IMR-90 (cell line): ENCODE data around the gene ABITRAM.

Source experiments
- BHLHE40 ChIP-seq: fragments of 150-350 bp; IDR thresholded peaks from 2 replicates; pipeline ENCODE4 v1.6.1; 2016; ENCODE audit warnings: mild to moderate bottlenecking, low read depth, low read length
- CEBPB ChIP-seq: IDR thresholded peaks from 2 replicates; pipeline ENCODE4 v1.6.1; 2012; ENCODE audit warnings: low read depth, low read length, improper control_type of control experiment
- CHD1 ChIP-seq: IDR thresholded peaks from 2 replicates; pipeline ENCODE4 v1.6.1; 2012; ENCODE audit warnings: low read depth, low read length, improper control_type of control experiment
- FOS ChIP-seq: fragments of 150-350 bp; IDR thresholded peaks from 2 replicates; pipeline ENCODE4 v1.6.1; 2016; ENCODE audit warnings: low read depth, low read length
- MAFK ChIP-seq: IDR thresholded peaks from 2 replicates; pipeline ENCODE4 v1.6.1; 2012; ENCODE audit warnings: low read depth, low read length, improper control_type of control experiment
- MXI1 ChIP-seq: IDR thresholded peaks from 2 replicates; pipeline ENCODE4 v1.6.1; 2012; ENCODE audit warnings: low read depth, mild to moderate bottlenecking, low read length, moderate library complexity, borderline replicate concordance
- POLR2A ChIP-seq: IDR thresholded peaks from 2 replicates; pipeline ENCODE4 v1.6.1; 2012; ENCODE audit warnings: mild to moderate bottlenecking, low read depth, low read length
- RAD21 ChIP-seq: IDR thresholded peaks from 2 replicates; pipeline ENCODE4 v1.6.1; 2012; ENCODE audit warnings: low read length, improper control_type of control experiment
- RCOR1 ChIP-seq: IDR thresholded peaks from 2 replicates; pipeline ENCODE4 v1.6.1; 2012; ENCODE audit warnings: mild to moderate bottlenecking, low read length, improper control_type of control experiment; ENCODE audit not compliant: insufficient replicate concordance
- RFX5 ChIP-seq: IDR thresholded peaks from 2 replicates; pipeline ENCODE4 v1.8.0; 2012; ENCODE audit warnings: low read depth, mild to moderate bottlenecking, low read length, moderate library complexity
- SMC3 ChIP-seq: fragments of 150-350 bp; IDR thresholded peaks from 2 replicates; pipeline ENCODE4 v1.6.1; 2016; ENCODE audit warnings: low read depth, mild to moderate bottlenecking, antibody characterized with exemption, low read length, moderate library complexity
- TF ChIP-seq, protein P1 (sequence below): conservative IDR thresholded peaks from 2 replicates; pipeline ENCODE4 v1.5.1; 2012; ENCODE audit warnings: mild to moderate bottlenecking, low read depth, low read length, improper control_type of control experiment
- TF ChIP-seq, protein P2 (sequence below): fragments of 150-350 bp; IDR thresholded peaks from 2 replicates; pipeline ENCODE4 v1.6.1; 2017; ENCODE audit warnings: mild to moderate bottlenecking, antibody characterized with exemption, low read length, low read depth
- TF ChIP-seq, protein P3 (sequence below): fragments of 150-350 bp; IDR thresholded peaks from 2 replicates; pipeline ENCODE4 v1.6.1; 2016; ENCODE audit warnings: low read depth, mild to moderate bottlenecking, low read length, moderate library complexity, borderline replicate concordance

DNA sequence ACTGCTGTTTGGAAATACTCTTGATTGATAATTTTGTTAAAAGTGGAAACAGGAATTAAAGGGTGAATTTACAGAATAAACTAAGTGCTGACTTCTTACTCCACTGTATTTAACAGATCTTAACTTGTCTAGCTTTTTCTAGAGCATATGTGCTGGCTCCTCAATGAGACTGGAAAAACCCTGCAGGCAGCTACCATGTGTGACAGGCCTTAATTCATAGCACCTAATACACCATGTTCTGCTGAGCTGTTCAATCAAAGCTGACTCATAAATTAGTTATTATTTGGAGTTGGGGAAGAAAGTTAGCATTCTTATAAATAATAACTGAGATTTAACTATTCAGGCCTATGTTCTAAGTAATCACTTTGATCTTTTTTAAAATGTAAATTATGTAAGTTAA is 49.7 kb downstream of the ABITRAM start:
- TF ChIP-seq, protein P1, sequence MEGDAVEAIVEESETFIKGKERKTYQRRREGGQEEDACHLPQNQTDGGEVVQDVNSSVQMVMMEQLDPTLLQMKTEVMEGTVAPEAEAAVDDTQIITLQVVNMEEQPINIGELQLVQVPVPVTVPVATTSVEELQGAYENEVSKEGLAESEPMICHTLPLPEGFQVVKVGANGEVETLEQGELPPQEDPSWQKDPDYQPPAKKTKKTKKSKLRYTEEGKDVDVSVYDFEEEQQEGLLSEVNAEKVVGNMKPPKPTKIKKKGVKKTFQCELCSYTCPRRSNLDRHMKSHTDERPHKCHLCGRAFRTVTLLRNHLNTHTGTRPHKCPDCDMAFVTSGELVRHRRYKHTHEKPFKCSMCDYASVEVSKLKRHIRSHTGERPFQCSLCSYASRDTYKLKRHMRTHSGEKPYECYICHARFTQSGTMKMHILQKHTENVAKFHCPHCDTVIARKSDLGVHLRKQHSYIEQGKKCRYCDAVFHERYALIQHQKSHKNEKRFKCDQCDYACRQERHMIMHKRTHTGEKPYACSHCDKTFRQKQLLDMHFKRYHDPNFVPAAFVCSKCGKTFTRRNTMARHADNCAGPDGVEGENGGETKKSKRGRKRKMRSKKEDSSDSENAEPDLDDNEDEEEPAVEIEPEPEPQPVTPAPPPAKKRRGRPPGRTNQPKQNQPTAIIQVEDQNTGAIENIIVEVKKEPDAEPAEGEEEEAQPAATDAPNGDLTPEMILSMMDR, result no peak
- TF ChIP-seq CEBPB (no peak), CHD1 (no peak), BHLHE40 (no peak), POLR2A (no peak), FOS (no peak), MAFK (no peak), RAD21 (no peak), MXI1 (no peak), RFX5 (no peak), RCOR1 (no peak), SMC3 (no peak)
- TF ChIP-seq, protein P2, sequence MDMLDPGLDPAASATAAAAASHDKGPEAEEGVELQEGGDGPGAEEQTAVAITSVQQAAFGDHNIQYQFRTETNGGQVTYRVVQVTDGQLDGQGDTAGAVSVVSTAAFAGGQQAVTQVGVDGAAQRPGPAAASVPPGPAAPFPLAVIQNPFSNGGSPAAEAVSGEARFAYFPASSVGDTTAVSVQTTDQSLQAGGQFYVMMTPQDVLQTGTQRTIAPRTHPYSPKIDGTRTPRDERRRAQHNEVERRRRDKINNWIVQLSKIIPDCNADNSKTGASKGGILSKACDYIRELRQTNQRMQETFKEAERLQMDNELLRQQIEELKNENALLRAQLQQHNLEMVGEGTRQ, result no peak
- TF ChIP-seq, protein P3, sequence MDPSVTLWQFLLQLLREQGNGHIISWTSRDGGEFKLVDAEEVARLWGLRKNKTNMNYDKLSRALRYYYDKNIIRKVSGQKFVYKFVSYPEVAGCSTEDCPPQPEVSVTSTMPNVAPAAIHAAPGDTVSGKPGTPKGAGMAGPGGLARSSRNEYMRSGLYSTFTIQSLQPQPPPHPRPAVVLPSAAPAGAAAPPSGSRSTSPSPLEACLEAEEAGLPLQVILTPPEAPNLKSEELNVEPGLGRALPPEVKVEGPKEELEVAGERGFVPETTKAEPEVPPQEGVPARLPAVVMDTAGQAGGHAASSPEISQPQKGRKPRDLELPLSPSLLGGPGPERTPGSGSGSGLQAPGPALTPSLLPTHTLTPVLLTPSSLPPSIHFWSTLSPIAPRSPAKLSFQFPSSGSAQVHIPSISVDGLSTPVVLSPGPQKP, result no peak
